ENCODE measurements around the gene POFUT2. TPM values are rescaled to one million over a fixed set of nuclear protein-coding genes. Genes with fewer than 3 reads are reported as not detected.

POFUT2 gene
- total RNA-seq, 4 donors from 2014 or later: 29.9 to 79.3 (median 33.3) TPM

DNA sequence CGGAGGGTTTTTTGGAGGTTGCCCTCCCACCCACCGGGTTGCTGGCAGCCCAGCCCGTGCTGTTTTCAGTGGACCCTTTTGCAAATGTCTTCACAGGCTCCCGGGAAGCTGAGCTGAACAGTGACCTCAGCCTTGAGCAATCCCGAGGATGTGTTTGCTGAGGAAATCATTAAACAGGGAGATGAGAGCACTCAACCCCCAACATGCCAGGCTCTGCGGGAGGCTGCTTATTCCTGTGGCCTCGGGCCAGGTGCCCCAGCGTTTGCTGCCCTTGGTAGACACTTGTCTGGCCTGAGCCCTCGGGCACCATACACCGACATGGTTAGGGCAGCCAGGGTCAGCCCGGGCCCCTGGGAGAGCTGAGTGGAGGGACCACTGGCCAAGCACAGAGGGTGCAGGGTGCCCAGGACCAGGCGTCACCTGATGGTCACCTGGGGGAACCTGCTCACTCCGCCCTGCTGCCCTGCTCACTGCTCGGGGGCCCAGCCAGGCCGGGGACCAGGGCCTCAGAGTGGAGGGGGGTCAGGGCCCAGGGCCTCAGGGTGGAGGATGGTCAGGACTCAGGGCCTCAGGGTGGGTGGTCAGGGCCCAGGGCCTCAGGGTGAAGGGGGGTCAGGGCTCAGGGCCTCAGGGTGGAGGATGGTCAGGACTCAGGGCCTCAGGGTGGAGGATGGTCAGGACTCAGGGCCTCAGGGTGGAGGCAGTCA lies 42.5 kb upstream of the POFUT2 start:
- Histone ChIP-seq H3K27me3 (no peaks in the 10 kb centered on the region), H3K36me3 (no peaks in the 10 kb centered on the region), H3K9me3 (no peaks in the 10 kb centered on the region), H3K4me3 (no peak overlapping the region), H3K4me1 (peaks cover 0 to 13% (median 6%) of the 10 kb centered on the region in 4 donors), H3K27ac (peak overlapping the region; percentile 19 to 57 (median 56))
- in situ Hi-C loops (cut with MboI; ENCODE audit: low pct_ligation_motif_present in 1 of 4, low pct_unique_long_range_greater_than_20kb in 1 of 4, low sequenced_read_pairs in 3 of 4) (no loop called here), intact Hi-C loops (cut with DNase I; ENCODE audit: low total_unique reads) (no loop called here)
- TF ChIP-seq CTCF (IDR thresholded peaks at IDR 0.05) (no peak), EP300 (IDR thresholded peaks at IDR 0.05; ENCODE audit: low read depth) (no peak), POLR2AphosphoS5 (IDR thresholded peaks at IDR 0.05) (no peak), POLR2A (IDR thresholded peaks at IDR 0.05) (no peak)
- 41% methylated on average over 11 of the region's 15 CpGs; no CpG with 5 or more reads in 1 of the 2 donors for WGBS, 2 donors (ENCODE audit: low coverage in 1 of 2)
- peak; percentile 26 for DNase-seq

DNA sequence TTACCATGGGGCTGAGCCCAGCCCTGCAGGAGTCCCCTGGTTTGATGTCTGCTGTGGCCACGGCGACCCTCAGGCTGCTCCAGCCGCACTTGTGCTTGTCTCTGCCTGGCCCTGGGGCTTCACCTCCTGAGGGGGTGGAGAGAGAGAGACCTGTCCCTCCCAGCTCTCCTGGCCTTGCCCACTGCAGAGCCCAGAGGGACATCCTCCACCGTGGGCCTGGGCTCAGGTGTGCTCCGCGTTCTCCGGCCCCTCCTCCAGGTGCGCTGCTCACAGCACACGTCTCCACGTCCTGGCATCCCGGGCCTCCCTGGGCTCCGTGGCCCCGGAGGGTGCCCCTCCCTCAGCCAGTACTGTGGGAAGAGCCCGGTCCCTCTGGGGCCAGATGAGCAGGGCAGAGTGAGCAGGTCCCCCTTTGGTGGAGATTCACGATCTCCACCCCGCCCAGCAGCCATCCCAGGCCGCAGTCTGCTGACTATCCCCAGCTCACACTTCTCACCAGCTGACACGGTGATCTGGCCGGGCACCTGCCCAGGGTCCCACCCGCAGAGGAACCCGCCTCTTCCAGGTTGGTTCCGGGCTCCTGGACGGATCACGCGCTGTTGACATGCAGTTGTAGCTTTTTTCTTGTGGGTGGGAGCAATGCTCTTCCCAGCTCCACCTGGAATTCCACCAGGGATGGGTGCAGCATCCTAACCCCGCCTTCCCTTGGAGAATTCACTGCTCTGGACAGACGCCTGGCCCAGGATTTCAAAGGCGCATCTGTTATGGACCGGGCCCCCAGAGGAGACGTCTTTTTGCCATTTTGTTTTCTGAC lies 41.8 kb upstream of the POFUT2 start:
- Histone ChIP-seq H3K4me3 (no peak overlapping the region), H3K36me3 (no peaks in the 10 kb centered on the region), H3K27ac (peak overlapping the region; percentile 19 to 57 (median 56)), H3K9me3 (no peaks in the 10 kb centered on the region), H3K4me1 (peaks cover 0 to 13% (median 6%) of the 10 kb centered on the region in 4 donors), H3K27me3 (no peaks in the 10 kb centered on the region)
- WGBS, 2 donors (ENCODE audit: low coverage in 1 of 2): 44 to 53% methylated on average over 5 to 30 of the region's 30 CpGs
- in situ Hi-C loops (cut with MboI; ENCODE audit: low pct_ligation_motif_present in 1 of 4, low pct_unique_long_range_greater_than_20kb in 1 of 4, low sequenced_read_pairs in 3 of 4): no loop called here
- intact Hi-C loops (cut with DNase I; ENCODE audit: low total_unique reads): no loop called here
- TF ChIP-seq POLR2AphosphoS5 (IDR thresholded peaks at IDR 0.05) (no peak), POLR2A (IDR thresholded peaks at IDR 0.05) (no peak), CTCF (IDR thresholded peaks at IDR 0.05) (no peak), EP300 (IDR thresholded peaks at IDR 0.05; ENCODE audit: low read depth) (no peak)
- DNase-seq: no peak

GRCh38 chr21:45328198-45329091 lies 40.8 kb upstream of the POFUT2 start:
- in situ Hi-C loops (cut with MboI; ENCODE audit: low pct_ligation_motif_present in 1 of 4, low pct_unique_long_range_greater_than_20kb in 1 of 4, low sequenced_read_pairs in 3 of 4): no loop called here
- Histone ChIP-seq H3K36me3 (no peaks in the 10 kb centered on the region), H3K27me3 (no peaks in the 10 kb centered on the region), H3K4me3 (no peak overlapping the region), H3K9me3 (no peaks in the 10 kb centered on the region), H3K4me1 (peaks cover 0 to 16% (median 6%) of the 10 kb centered on the region in 4 donors), H3K27ac (no peak overlapping the region)
- DNase-seq: no peak
- intact Hi-C loops (cut with DNase I; ENCODE audit: low total_unique reads): no loop called here
- WGBS, 2 donors (ENCODE audit: low coverage in 1 of 2): 81 to 100% methylated on average over 1 to 37 of the region's 43 CpGs
- no peak for TF ChIP-seq POLR2A (IDR thresholded peaks at IDR 0.05)
- TF ChIP-seq EP300 (IDR thresholded peaks at IDR 0.05; ENCODE audit: low read depth): no peak
- no peak for TF ChIP-seq POLR2AphosphoS5 (IDR thresholded peaks at IDR 0.05)
- TF ChIP-seq CTCF (IDR thresholded peaks at IDR 0.05): no peak
